GM18858 (cell line): ENCODE data around the gene S100A10.

Experiments used
- ATAC-seq: cut with Tn5 transposase; IDR thresholded peaks from one replicate; pipeline ENCODE4 v1.9.1; 2021; ENCODE audit not compliant: unreplicated experiment

The S100A10 gene, protein sequence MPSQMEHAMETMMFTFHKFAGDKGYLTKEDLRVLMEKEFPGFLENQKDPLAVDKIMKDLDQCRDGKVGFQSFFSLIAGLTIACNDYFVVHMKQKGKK

GRCh38 chr1:151993734-151994496, at the start of gene S100A10:
S100A10 (minus strand) TSS chr1:151993859; CDS start chr1:151986230, 7,629 bp downstream.
- no peak for ATAC-seq

DNA sequence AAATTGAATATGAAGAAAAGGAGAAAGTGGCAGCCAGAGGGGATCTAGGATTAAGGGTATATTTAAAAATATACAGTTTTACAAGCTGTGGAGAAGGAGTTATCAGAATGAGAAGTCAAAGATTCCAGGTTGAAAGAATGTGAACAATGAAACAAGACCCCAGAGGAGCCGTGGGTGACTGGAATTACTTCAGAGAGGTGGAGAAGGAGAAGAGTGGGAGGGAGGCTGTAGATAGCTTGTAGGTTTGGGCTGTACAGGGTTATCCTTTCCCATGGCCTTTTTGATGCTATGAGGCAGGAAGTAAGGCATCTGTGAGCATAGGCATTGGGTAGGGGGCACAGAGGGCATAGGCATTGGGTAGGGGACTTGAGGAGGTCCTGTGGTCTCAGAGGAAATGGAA, 48.4 kb upstream of the S100A10 start:
- ATAC-seq = no peak

DNA sequence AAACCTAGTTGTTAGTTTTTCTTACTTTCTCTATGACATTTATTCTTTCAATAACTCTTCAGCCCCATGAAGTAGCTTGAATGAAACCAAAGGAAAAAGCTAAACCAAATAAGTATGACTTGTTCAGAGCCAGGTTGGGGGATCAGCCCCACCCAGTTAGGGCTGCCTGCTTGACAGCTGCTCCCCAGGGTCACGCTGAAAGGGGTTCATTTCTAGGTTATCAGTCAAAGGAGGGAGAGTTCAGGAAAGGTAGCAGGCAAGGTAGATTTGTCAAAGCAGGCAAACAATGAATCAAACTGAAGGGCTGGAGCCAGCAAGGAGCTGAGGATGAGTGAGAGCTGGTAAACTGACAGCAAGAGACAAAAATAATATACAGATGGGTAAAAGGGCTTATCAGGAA, 46.2 kb upstream of the S100A10 start:
- ATAC-seq = no peak

- ATAC-seq = no peak
These were observed 45.8 kb upstream of the S100A10 start for GRCh38 chr1:152039461-152039860.

DNA sequence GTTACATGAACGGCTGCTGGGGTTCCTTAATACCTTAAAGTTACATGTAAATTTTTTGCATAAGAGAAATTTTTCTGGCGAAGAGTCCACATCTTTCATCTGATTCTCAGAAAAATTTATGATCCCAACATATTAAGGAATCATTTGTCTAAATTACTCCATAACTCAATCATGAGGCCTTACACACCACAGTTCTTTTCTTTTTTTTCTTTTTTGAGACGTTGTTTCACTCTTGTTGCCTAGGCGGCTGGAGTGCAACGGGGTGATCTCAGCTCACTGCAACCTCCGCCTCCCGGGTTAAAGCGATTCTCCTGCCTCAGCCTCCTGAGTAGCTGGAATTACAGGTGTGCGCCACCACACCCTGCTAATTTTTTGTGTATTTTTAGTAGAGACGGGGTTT, 45.2 kb upstream of the S100A10 start:
- no peak for ATAC-seq

- no peak for ATAC-seq
These were observed 42.9 kb upstream of the S100A10 start, which contains the start of gene S100A11 for GRCh38 chr1:152036267-152037216. S100A11 (minus strand) TSS chr1:152037004; CDS start chr1:152036915, 89 bp downstream.

DNA sequence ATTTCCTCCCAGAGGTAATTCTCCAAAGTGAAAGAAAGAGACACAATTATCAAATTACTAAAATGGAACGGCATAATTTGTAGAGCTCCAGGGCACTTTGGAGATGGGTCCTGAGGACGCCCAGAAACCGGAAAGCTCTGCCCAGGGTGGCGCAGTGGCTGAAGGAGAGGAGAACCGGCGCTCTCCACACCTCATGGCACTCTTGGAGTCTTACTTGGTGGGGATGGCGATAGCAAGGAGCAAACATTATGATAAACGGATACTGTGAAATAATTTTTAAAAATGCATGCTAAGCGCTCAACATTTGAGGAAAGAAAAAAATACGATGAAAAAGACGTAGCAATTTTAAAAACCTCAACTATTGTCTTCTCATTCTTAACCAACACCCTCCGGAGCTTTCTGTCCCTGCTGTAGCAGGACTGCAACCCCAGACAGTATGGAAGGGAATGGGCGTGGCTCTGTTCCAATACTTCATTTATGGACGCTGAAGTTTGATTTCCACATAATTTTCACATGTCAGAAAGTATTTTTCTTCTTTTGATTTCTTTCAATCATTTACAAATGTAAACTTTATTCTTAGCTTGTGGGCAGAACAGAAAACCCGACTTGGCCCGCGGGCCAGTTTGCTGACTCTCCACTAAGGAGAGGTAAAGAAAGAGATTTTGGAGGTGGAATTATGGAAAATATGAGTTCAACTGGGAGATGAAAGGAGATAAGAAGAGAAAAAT, 42.0 kb upstream of the S100A10 start:
- no peak for ATAC-seq

- ATAC-seq = no peak
These were observed 41.2 kb upstream of the S100A10 start for GRCh38 chr1:152034654-152035538.

DNA sequence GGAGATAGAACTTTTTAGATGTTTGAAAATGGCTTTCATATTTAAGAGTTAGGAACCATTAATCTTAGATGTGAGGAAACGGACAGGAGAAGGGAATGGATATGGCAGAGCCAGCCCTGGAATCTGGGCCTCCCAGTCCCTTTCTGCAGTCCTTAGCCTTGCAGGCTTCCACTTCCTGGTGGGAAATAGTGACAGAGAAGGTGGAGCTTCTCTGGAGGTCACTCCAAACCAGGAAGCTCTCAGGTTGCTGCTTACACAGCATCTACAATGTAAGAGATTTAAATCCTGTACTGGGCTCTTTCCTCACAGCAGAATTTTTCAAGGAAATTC, 40.6 kb upstream of the S100A10 start:
- ATAC-seq = no peak

DNA sequence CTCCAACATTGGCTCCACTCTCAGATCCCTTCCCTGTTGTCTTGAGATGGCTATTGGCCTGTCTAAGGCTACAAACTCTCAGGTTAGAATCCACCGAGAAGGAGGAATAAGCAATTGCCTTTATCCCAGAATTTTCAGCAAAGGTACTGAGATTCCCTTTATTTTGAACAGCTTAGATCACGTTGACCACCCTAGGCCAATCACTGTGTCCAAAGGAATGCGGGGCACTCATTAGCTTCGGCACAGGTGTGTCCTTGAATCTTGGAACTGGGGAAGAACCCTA, 36.2 kb upstream of the S100A10 start:
- ATAC-seq = no peak

DNA sequence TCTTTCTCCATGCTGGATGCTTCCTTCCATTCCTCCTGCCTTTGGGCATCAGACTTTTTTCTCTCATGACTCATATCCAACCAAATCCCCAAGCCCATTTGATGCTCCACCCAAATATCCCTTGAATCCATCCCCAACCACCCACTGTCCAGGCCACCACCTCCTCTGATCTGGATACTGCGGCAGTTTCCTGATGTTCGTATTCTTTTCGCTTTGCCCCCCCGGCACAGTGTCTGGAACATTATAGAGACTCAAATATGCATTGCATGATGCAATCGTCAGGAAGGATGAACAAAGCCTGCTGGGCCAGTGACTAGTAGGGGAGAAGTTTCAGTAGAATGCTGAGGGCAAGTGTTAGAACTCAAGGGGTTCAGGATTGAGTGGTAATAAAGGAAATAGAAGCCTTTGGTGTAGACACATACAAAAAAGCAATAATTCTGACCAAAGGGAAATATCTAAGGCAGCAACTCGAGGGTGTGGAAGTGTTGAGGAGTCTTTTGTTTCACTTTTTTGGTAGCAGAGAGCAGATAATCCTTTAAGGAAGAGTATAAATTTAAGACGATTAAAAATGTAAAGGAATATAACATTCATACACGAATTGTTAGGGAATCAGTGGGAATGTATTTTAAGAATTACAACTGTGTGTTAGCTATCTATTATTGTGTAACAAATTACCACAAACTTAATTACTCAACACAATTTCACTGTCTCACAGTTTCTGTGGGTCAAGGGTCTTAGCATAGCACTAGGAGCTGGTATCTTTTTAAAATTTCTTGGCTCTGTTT, 35.7 kb upstream of the S100A10 start:
- ATAC-seq = no peak

DNA sequence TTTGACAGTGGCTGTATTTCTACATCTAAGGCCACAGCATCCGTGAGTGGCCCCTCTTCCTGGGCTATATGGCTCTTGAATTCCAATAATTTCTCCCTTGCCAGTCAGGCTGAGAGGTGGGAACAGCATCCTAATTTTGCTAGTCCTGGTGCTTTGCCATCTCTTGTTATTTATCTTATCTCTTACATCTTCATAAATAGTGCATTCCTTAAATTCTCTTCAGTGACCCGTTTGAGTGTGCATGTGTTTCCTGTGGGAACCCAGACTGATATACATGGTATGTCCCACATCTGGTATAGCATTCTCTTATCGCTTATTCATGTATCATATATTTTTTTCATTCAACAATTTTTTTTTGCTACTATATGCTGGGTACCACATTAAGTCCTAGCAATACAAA, 33.2 kb upstream of the S100A10 start:
- ATAC-seq = no peak

DNA sequence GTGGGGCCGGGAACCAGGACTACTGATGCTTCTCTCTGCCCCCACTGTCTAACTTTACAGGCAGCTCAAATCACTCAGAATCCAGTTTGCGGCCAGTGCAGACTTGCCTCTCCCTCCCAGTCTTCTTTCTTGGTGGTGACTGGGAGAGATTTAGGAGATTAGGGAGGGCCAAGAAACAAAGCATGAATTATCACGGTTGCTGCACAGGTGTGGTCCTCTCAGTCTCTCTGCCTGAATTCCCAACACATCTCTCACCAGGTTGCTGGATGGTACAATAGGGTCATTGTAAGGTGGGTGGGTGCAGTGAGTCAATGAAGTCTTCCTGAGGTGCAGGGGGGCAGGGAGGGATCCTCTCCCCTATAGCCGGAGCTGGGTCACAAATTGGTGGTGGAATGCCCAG, 30.6 kb upstream of the S100A10 start:
- no peak for ATAC-seq

- no peak for ATAC-seq
These were observed 29.6 kb upstream of the S100A10 start for GRCh38 chr1:152023221-152023620.

GRCh38 chr1:152022474-152022873, 28.8 kb upstream of the S100A10 start:
- no peak for ATAC-seq

DNA sequence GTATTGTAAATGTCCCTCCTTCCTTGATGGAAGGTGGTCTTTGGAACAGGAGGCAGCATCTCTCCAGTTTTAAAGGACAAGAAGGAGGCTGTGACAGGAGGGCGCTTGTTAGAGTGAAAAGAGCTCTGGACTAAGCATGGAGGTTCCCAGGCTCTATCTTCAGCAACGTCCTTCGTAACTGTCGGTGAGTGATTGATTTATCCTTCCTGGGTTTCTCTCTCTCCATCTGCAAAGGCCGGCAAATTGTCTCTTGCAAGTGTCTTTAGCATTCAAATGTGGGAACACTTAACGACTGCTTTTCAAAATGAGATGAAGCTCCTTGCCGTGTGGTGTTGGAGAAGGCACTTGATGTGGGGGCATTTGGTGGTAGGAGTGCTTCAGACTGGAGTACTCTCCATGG, 27.9 kb upstream of the S100A10 start:
- no peak for ATAC-seq

DNA sequence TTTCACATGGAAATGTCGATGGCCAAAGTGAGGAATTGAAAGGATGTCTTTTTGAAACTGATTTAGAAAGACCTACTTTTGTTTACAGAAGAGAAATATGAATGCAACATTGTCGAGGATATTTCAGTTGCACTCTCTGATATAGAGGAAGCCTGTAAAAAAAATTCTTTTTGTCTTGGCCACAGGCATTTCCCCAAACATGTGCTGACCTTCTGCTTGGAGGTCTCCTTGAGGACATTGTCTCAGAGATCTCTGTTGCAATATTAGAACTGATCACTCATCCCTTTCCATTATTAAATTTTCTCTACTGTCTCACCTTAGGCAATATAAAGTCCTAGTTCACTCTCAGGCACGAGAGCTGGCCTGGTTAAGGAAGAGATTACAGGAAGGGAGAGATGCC, 27.2 kb upstream of the S100A10 start:
- ATAC-seq = no peak

DNA sequence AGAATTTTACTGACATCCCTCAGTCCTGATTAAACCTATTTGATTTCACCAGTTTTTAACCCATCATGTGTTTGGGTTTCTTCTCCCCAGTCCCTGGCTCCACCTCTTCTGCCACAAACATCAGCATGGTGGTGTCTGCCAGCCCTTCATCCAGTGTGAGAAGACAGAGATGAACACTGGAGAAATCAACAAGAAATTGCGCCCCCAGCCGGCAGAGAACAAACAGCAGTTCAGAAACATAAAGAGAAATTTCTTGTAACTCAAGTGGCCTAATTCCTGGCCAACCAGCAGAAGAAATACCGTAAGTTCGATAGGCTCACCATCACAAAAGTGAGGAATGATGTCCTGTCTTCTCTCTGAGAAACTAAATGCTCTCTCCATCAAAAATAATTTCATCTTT, 24.9 kb upstream of the S100A10 start:
- ATAC-seq = no peak

- ATAC-seq = no peak
These were observed 22.1 kb upstream of the S100A10 start for GRCh38 chr1:152015766-152016165.

DNA sequence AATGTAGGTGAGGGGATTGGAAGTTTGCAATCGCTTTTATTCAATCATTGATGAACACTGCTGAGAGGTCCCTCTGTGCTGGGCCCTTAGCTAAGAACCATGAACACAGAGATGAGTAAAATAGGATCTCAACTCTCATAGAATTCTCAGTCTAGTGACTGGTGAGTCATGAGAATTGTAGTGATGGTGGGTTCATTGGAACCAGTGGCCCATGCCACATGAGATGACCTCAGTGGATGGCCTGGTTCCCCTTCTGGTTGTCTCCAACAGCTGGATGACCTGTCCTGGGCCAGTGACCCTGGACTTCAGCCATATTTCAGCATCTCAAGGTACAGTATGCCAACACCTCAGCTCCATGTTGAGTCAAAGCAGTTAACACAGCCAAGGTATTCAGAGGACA, 21.3 kb upstream of the S100A10 start:
- no peak for ATAC-seq
